HCT116 (cell line): Measurements from ENCODE around the gene CPEB3. TPM values are rescaled to one million over a fixed set of nuclear protein-coding genes. Genes with fewer than 3 reads are reported as not detected.
"Not testable (repeated sequence)": the region's sequence is repeated elsewhere in the genome, so short reads cannot be mapped to it uniquely, and the experiment has no call there.

Experiments
- ATAC-seq: fragments of 200-7000 bp; cut with Tn5 transposase; 2 replicates; pipeline ENCODE4 v1.9.1; 2020; ENCODE audit warnings: mild to moderate bottlenecking, moderate library complexity
- BruUV-seq: library from RNA; stranded (reverse); fragments of 400-500 nt; replicated peaks from 2 replicates; lab custom pipeline; 2021; lab: Mats Ljungman, UMichigan
- CTCF ChIA-PET: fragments of 300-600 bp; sonication (Branson Sonifier 250); formaldehyde crosslinking; loops from one replicate; lab custom pipeline; 2021; ENCODE audit warnings: antibody characterized with exemption; lab: Charles Lee
- POLR2A ChIA-PET: fragments of 300-600, 350-600 bp; sonication (Branson Sonifier 250); formaldehyde crosslinking; loops from one replicate; lab custom pipeline; 2021; ENCODE audit warnings: antibody characterized with exemption; lab: Charles Lee
- RAD21 ChIA-PET, 2 experiments: fragments of 300-600 bp; sonication (Branson Sonifier 250); formaldehyde crosslinking; loops; one replicate each; lab custom pipeline; 2023; ENCODE audit warnings: low total read pairs in 2 of 2; ENCODE audit not compliant: uncharacterized antibody in 2 of 2, unreplicated experiment in 2 of 2, low non-redundant PET in 1 of 2; lab: Charles Lee
- DNase-seq: peaks from one replicate; pipeline ENCODE4 v3.0.0-alpha.2; 2010; ENCODE audit warnings: low read depth, low spot score
- H2AFZ ChIP-seq: fragments of 200-600 bp; shearing (Covaris generic), sonication (generic); 2 replicates; pipeline ENCODE4 v1.6.1; 2017; ENCODE audit warnings: low read depth, mixed run types, mixed read lengths, antibody characterized with exemption, low read length; ENCODE audit not compliant: poor library complexity, severe bottlenecking
- H3K27ac ChIP-seq: 2 replicates; pipeline ENCODE4 v1.5.1; 2012; ENCODE audit warnings: low read depth, low read length
- H3K27me3 ChIP-seq: fragments of 200-600 bp; sonication (generic); 2 replicates; pipeline ENCODE4 v1.6.1; 2016; ENCODE audit warnings: mixed run types, low read length, mixed read lengths; ENCODE audit not compliant: insufficient read depth
- H3K36me3 ChIP-seq, 2 experiments: fragments of 200-500 bp in 1 of 2; fragments of 200-600 bp in 1 of 2; sonication (Bioruptor generic) in 1 of 2; sonication (generic) in 1 of 2; 2 replicates each; pipeline versions ENCODE4 v1.5.1 to v1.6.1; 2014 to 2016; ENCODE audit warnings: low read length in 2 of 2, inconsistent platforms in 1 of 2, mixed read lengths in 1 of 2, mixed run types in 1 of 2; ENCODE audit not compliant: insufficient read depth in 2 of 2, control insufficient read depth in 1 of 2
- H3K4me1 ChIP-seq, 2 experiments: fragments of 200-600 bp in 1 of 2; sonication (generic) in 1 of 2; 2 replicates each; pipeline versions ENCODE4 v1.5.1 to v1.6.1; 2012 to 2017; ENCODE audit warnings: low read length in 2 of 2, inconsistent platforms in 1 of 2, mild to moderate bottlenecking in 1 of 2, mixed read lengths in 1 of 2, mixed run types in 1 of 2, moderate library complexity in 1 of 2; ENCODE audit not compliant: insufficient read depth in 2 of 2, control insufficient read depth in 1 of 2
- H3K4me2 ChIP-seq: fragments of 200-600 bp; sonication (generic); 2 replicates; pipeline ENCODE4 v1.6.1; 2017; ENCODE audit warnings: mixed run types, low read length, mixed read lengths
- H3K4me3 ChIP-seq, 2 experiments: fragments of 200-600 bp in 1 of 2; sonication (generic) in 1 of 2; replicated peaks in 1 of 2; 2 replicates each; pipeline ENCODE4 v1.5.1; 2011 to 2016; ENCODE audit warnings: low read length in 2 of 2, control low read depth in 1 of 2, low read depth in 1 of 2, mild to moderate bottlenecking in 1 of 2, mixed read lengths in 1 of 2, mixed run types in 1 of 2
- H3K79me2 ChIP-seq: fragments of 200-600 bp; sonication (generic); 2 replicates; pipeline ENCODE4 v1.6.1; 2017; ENCODE audit warnings: mild to moderate bottlenecking, mixed run types, low read length, moderate library complexity, mixed read lengths; ENCODE audit not compliant: insufficient read depth
- H3K9ac ChIP-seq: fragments of 200-600 bp; sonication (generic); 2 replicates; pipeline ENCODE4 v1.6.1; 2016; ENCODE audit warnings: low read length, mixed read lengths
- H3K9me2 ChIP-seq: fragments of 200-600 bp; sonication (generic), shearing (Covaris generic); 2 replicates; pipeline ENCODE4 v1.6.1; 2017; ENCODE audit warnings: mixed run types, mild to moderate bottlenecking, moderate library complexity; ENCODE audit not compliant: insufficient read depth
- H3K9me3 ChIP-seq, 2 experiments: fragments of 200-500 bp in 1 of 2; fragments of 200-600 bp in 1 of 2; sonication (Bioruptor generic) in 1 of 2; sonication (generic) in 1 of 2; 2 replicates each; pipeline ENCODE4 v1.6.1; 2014 to 2017; ENCODE audit warnings: low read length in 2 of 2, mixed read lengths in 2 of 2, inconsistent platforms in 1 of 2, low read depth in 1 of 2, mild to moderate bottlenecking in 1 of 2, mixed run types in 1 of 2, moderate library complexity in 1 of 2; ENCODE audit not compliant: control insufficient read depth in 1 of 2, insufficient read depth in 1 of 2
- H4K20me1 ChIP-seq: fragments of 200-600 bp; sonication (generic), shearing (Covaris generic); 2 replicates; pipeline ENCODE4 v1.6.1; 2017; ENCODE audit warnings: mixed run types, mild to moderate bottlenecking, moderate library complexity; ENCODE audit not compliant: insufficient read depth
- CEBPB ChIP-seq: IDR thresholded peaks from 2 replicates; pipeline ENCODE4 v1.6.1; 2012; ENCODE audit warnings: low read depth
- CTCF ChIP-seq, 3 experiments: fragments of 200-600 bp in 1 of 3; sonication (generic) in 1 of 3; IDR thresholded peaks in 2 of 3; conservative IDR thresholded peaks in 1 of 3; 2 replicates each; pipeline ENCODE4 v1.5.1; 2012 to 2017; ENCODE audit warnings: low read depth in 2 of 3, low read length in 2 of 3, antibody characterized with exemption in 1 of 3, borderline replicate concordance in 1 of 3, control low read depth in 1 of 3, mild to moderate bottlenecking in 1 of 3, mixed read lengths in 1 of 3, mixed run types in 1 of 3, moderate library complexity in 1 of 3; ENCODE audit not compliant: insufficient read depth in 1 of 3
- ELF1 ChIP-seq: IDR thresholded peaks from 2 replicates; pipeline ENCODE4 v1.6.1; 2012; ENCODE audit warnings: low read depth, borderline replicate concordance
- FOSL1 ChIP-seq: IDR thresholded peaks from 2 replicates; pipeline ENCODE4 v1.6.1; 2012; ENCODE audit warnings: low read depth
- JUND ChIP-seq: IDR thresholded peaks from 2 replicates; pipeline ENCODE4 v1.6.1; 2012
- POLR2A ChIP-seq: IDR thresholded peaks from 2 replicates; pipeline ENCODE4 v1.7.0; 2011; ENCODE audit warnings: borderline replicate concordance; ENCODE audit not compliant: insufficient read depth, insufficient read length; ENCODE audit errors: extremely low read depth
- POLR2AphosphoS5 ChIP-seq: IDR thresholded peaks from 2 replicates; pipeline ENCODE4 v1.6.1; 2011; ENCODE audit warnings: mild to moderate bottlenecking, low read depth, low read length, moderate library complexity
- SIN3A ChIP-seq: IDR thresholded peaks from 2 replicates; pipeline ENCODE4 v1.6.1; 2012; ENCODE audit warnings: low read depth
- SP1 ChIP-seq: IDR thresholded peaks from 2 replicates; pipeline ENCODE4 v1.6.1; 2012; ENCODE audit warnings: low read depth
- SRF ChIP-seq: IDR thresholded peaks from 2 replicates; pipeline ENCODE4 v1.6.1; 2012; ENCODE audit warnings: low read depth
- TCF7L2 ChIP-seq: IDR thresholded peaks from 2 replicates; pipeline ENCODE4 v1.7.0; 2011; ENCODE audit warnings: borderline replicate concordance, inconsistent platforms; ENCODE audit not compliant: insufficient read depth, insufficient read length; ENCODE audit errors: extremely low read depth
- YY1 ChIP-seq: IDR thresholded peaks from 2 replicates; pipeline ENCODE4 v1.6.1; 2011; ENCODE audit warnings: low read length, low read depth, moderate library complexity, mild to moderate bottlenecking; ENCODE audit not compliant: insufficient replicate concordance; ENCODE audit errors: extremely low read depth
- ZFX ChIP-seq: fragments of 450-650 bp; IDR thresholded peaks from 2 replicates; pipeline ENCODE4 v1.6.1; 2017
- intact Hi-C: fragments of 100-400 bp; cut with micrococcal nuclease; formaldehyde crosslinking; loops from 2 replicates; pipeline ENCODE4 v1.10.0; 2022
- total RNA-seq: library from RNA; stranded (reverse); gene quantifications from one replicate; pipeline ENCODE4 v1.2.1, GENCODE V29; 2021; ENCODE audit not compliant: unreplicated experiment
- TF ChIP-seq, protein P1 (sequence below): IDR thresholded peaks from 2 replicates; pipeline ENCODE4 v1.6.1; 2012
- TF ChIP-seq, protein P2 (sequence below): IDR thresholded peaks from 2 replicates; pipeline ENCODE4 v1.6.1; 2012; ENCODE audit warnings: low read depth
- TF ChIP-seq, protein P3 (sequence below): IDR thresholded peaks from 2 replicates; pipeline ENCODE4 v1.6.1; 2012

Gene CPEB3
- total RNA-seq, 1 experiment from 2014 or later = 3.0 TPM

GRCh38 chr10:92027141-92027540 lies 263.7 kb downstream of the CPEB3 start:
- no peaks in the 10 kb centered on the region for H3K9me3 ChIP-seq
- H3K9me2 ChIP-seq = no peaks in the 10 kb centered on the region
- no peak overlapping the region for H3K4me2 ChIP-seq
- peaks cover 0 to 4% of the 10 kb centered on the region in 2 experiments; a peak in 1 of 4 replicates for H3K4me1 ChIP-seq
- H3K4me3 ChIP-seq = no peak overlapping the region
- H3K79me2 ChIP-seq = no peaks in the 10 kb centered on the region
- ATAC-seq = no peak
- H3K27ac ChIP-seq = no peak overlapping the region
- no peak for DNase-seq
- no peaks in the 10 kb centered on the region for H4K20me1 ChIP-seq
- TF ChIP-seq YY1 = no peak
- TF ChIP-seq SIN3A = no peak
- no peak for TF ChIP-seq JUND
- TF ChIP-seq, protein P1, sequence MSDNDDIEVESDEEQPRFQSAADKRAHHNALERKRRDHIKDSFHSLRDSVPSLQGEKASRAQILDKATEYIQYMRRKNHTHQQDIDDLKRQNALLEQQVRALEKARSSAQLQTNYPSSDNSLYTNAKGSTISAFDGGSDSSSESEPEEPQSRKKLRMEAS = no peak
- TF ChIP-seq, protein P2, sequence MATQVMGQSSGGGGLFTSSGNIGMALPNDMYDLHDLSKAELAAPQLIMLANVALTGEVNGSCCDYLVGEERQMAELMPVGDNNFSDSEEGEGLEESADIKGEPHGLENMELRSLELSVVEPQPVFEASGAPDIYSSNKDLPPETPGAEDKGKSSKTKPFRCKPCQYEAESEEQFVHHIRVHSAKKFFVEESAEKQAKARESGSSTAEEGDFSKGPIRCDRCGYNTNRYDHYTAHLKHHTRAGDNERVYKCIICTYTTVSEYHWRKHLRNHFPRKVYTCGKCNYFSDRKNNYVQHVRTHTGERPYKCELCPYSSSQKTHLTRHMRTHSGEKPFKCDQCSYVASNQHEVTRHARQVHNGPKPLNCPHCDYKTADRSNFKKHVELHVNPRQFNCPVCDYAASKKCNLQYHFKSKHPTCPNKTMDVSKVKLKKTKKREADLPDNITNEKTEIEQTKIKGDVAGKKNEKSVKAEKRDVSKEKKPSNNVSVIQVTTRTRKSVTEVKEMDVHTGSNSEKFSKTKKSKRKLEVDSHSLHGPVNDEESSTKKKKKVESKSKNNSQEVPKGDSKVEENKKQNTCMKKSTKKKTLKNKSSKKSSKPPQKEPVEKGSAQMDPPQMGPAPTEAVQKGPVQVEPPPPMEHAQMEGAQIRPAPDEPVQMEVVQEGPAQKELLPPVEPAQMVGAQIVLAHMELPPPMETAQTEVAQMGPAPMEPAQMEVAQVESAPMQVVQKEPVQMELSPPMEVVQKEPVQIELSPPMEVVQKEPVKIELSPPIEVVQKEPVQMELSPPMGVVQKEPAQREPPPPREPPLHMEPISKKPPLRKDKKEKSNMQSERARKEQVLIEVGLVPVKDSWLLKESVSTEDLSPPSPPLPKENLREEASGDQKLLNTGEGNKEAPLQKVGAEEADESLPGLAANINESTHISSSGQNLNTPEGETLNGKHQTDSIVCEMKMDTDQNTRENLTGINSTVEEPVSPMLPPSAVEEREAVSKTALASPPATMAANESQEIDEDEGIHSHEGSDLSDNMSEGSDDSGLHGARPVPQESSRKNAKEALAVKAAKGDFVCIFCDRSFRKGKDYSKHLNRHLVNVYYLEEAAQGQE = no peak
- no peak for TF ChIP-seq ZFX
- no peak for TF ChIP-seq SP1
- TF ChIP-seq CEBPB = no peak
- TF ChIP-seq CTCF (IDR thresholded peaks at IDR 0.05 in 2 of 3, conservative IDR thresholded peaks at IDR 0.05 in 1 of 3; ENCODE audit: borderline replicate concordance in 1 of 3, insufficient read depth in 1 of 3, low read depth in 2 of 3, low read length in 2 of 3) = no peak
- TF ChIP-seq, protein P3, sequence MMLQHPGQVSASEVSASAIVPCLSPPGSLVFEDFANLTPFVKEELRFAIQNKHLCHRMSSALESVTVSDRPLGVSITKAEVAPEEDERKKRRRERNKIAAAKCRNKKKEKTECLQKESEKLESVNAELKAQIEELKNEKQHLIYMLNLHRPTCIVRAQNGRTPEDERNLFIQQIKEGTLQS = no peak
- no peak for TF ChIP-seq TCF7L2
- TF ChIP-seq POLR2A = no peak
- no peak for TF ChIP-seq FOSL1
- no peak for TF ChIP-seq ELF1
- TF ChIP-seq SRF = no peak
- TF ChIP-seq POLR2AphosphoS5 = no peak
- no peak overlapping the region for H3K9ac ChIP-seq
- no peak overlapping the region for H2AFZ ChIP-seq
- POLR2A ChIA-PET = no interaction called here
- intact Hi-C loops = no loop called here
- RAD21 ChIA-PET = no interaction called here
- no peaks in the 10 kb centered on the region for H3K27me3 ChIP-seq
- peaks cover 18 to 42% of the 10 kb centered on the region in 2 experiments for H3K36me3 ChIP-seq
- CTCF ChIA-PET = no interaction called here
- no TSS peak for BruUV-seq

GRCh38 chr10:92025340-92025739 lies 265.5 kb downstream of the CPEB3 start:
- RAD21 ChIA-PET, CTCF ChIA-PET, H3K27ac ChIP-seq, H3K9ac ChIP-seq, H3K4me1 ChIP-seq, POLR2A ChIA-PET, H3K4me2 ChIP-seq, intact Hi-C loops, DNase-seq, H3K9me2 ChIP-seq, H3K79me2 ChIP-seq, H3K9me3 ChIP-seq, H4K20me1 ChIP-seq, H2AFZ ChIP-seq, H3K4me3 ChIP-seq, H3K27me3 ChIP-seq, BruUV-seq, ATAC-seq: not testable (repeated sequence)
- H3K36me3 ChIP-seq = peaks cover 14 to 40% of the 10 kb centered on the region in 2 experiments
